Heart right ventricle (tissue), 16 donors: ENCODE results near the gene SAC3D1. TPM values are rescaled to one million over a fixed set of nuclear protein-coding genes. Genes with fewer than 3 reads are reported as not detected.

Source experiments
- ATAC-seq, 8 donors: fragments of 200-7000 bp; cut with Tn5 transposase; one replicate each; pipeline ENCODE4 v1.9.1; 2020; ENCODE audit warnings: mild to moderate bottlenecking in 8 of 8, moderate library complexity in 8 of 8, moderate number of reproducible peaks in 1 of 8
- DNase-seq, 2 donors: peaks; one replicate each; pipeline ENCODE4 v3.0.0-alpha.2; 2020
- H3K27ac ChIP-seq, 10 donors: fragments of 200-600 bp; sonication (generic) in 2 of 10; one replicate each; pipeline versions ENCODE4 v1.5.0 to v1.8.0; 2020 to 2022; ENCODE audit warnings: mild to moderate bottlenecking in 3 of 10
- H3K27me3 ChIP-seq, 7 donors: fragments of 200-600 bp; one replicate each; pipeline ENCODE4 v1.8.0; 2021 to 2022; ENCODE audit warnings: mild to moderate bottlenecking in 2 of 7
- H3K36me3 ChIP-seq, 9 donors: fragments of 200-600 bp; sonication (generic) in 1 of 9; one replicate each; pipeline versions ENCODE4 v1.5.0 to v1.8.0; 2020 to 2022; ENCODE audit warnings: mild to moderate bottlenecking in 2 of 9
- H3K4me1 ChIP-seq, 9 donors: fragments of 200-600 bp; sonication (generic) in 1 of 9; one replicate each; pipeline versions ENCODE4 v1.5.0 to v1.8.0; 2020 to 2022; ENCODE audit warnings: mild to moderate bottlenecking in 4 of 9
- H3K4me3 ChIP-seq, 10 donors: fragments of 200-600 bp; sonication (generic) in 2 of 10; one replicate each; pipeline versions ENCODE4 v1.5.0 to v1.8.0; 2020 to 2022; ENCODE audit warnings: mild to moderate bottlenecking in 7 of 10, moderate library complexity in 2 of 10
- H3K9me3 ChIP-seq, 11 donors: fragments of 200-600 bp in 10 of 11; sonication (generic) in 2 of 11; one replicate each; pipeline versions ENCODE4 v1.5.0 to v1.8.0; 2013 to 2022; ENCODE audit warnings: mild to moderate bottlenecking in 2 of 11, control low read depth in 1 of 11, moderate library complexity in 1 of 11
- CTCF ChIP-seq, 9 donors: fragments of 200-600 bp; sonication (generic) in 2 of 9; IDR thresholded peaks; one replicate each; pipeline versions ENCODE4 v1.5.0 to v1.8.0; 2021 to 2022; ENCODE audit warnings: antibody characterized with exemption in 9 of 9, mild to moderate bottlenecking in 5 of 9, moderate library complexity in 1 of 9
- WGBS, 2 donors: extraction: QIAGEN DNeasy Blood & Tissue Kit; methylation state at CpG; one replicate each; pipeline ENCODE4 v1.1.7; 2013; ENCODE audit warnings: inconsistent platforms in 1 of 2; 5-methylcytosine and 5-hydroxymethylcytosine counted together
- intact Hi-C, 10 donors: fragments of 100-400 bp; cut with DNase I; formaldehyde crosslinking; loops; one replicate each; pipeline versions ENCODE4 v1.11.1 to v1.14.2; 2022
- polyA plus RNA-seq, 2 donors: library from polyadenylated mRNA; stranded (reverse); fragments of 200-250 nt; gene quantifications; one replicate each; pipeline ENCODE4 v1.2.3, GENCODE V29; 2013
- total RNA-seq, 10 donors: library from RNA; stranded (reverse); fragmentation: NEBNext Ultra II Directional in 3 of 10; extraction: Animal tissue kit (Norgen Biotek cat#: 25700) in 3 of 10; gene quantifications; one replicate each; pipeline versions ENCODE4 v1.2.1 to v1.2.4, GENCODE V29; 2021 to 2023
- donor health status: Arrhythmogenic right ventricular cardiomyopathy.
- donor health status: ischemic (EF 13 %, LVEDD 7.1; RV severe dilation, severe dysfunction).
- donor health status: healthy with polysubstance abuse.
- donor health status: DM: no; HTN: yes; CAD: no.
- donor health status: DM: no; HTN: no; CAD: no.
- donor health status: ischemic (EF 25% LVEDD 6.9; RV normal size, moderate dysfunction).
- donor health status: ischemic (EF 25% LVEDD 5.7; RV mildly dilated, moderate dysfunction).
- donor health status: healthy.
- donor health status: DM: yes; HTN: yes; CAD: no.
- donor health status: Ischemic cardiomyopathy.
- donor health status: ischemic (EF 35%, LVEDD 5.7; RV mildly dilated, moderate dysfunction).
- donor health status: nonischemic (EF 11% LVEDD 7.7; RV severe dilation, severe dysfunction).
- donor health status: DM: yes; HTN: yes; CAD: no.
- donor health status: PGD.
- donor health status: ischemic (EF 29% LVEDD 5.4; RV normal size, mild dysfunction).
- donor health status: nonischemic (EF 23%, LVEDD 6.1; RV moderate dilation, normal function).

SAC3D1 gene
- total and polyA plus RNA-seq, 12 donors = 3.8 to 17.3 (median 4.8) TPM

GRCh38 chr11:65058419-65059054, 17.5 kb downstream of the SAC3D1 start, which contains the start of gene NAALADL1:
NAALADL1 (minus strand) TSS chr11:65058553; CDS start chr11:65058521, 32 bp downstream.
- ATAC-seq (no peak), DNase-seq (no peak)
- H3K4me1 ChIP-seq = no peaks in the 10 kb centered on the region
- H3K36me3 ChIP-seq = no peaks in the 10 kb centered on the region
- intact Hi-C loops = no loop called here
- no peak within 1 kb of the TSS for H3K4me3 ChIP-seq
- no peak within 1 kb of the TSS for H3K27ac ChIP-seq
- no peak for TF ChIP-seq CTCF (IDR thresholded peaks at IDR 0.05)
- no peaks in the 10 kb centered on the region for H3K27me3 ChIP-seq
- WGBS, 2 donors = 79 to 88% methylated on average over 8 of the region's 8 CpGs
- no peaks in the 10 kb centered on the region for H3K9me3 ChIP-seq

- no peaks in the 10 kb centered on the region for H3K27me3 ChIP-seq
- WGBS, 2 donors = 47 to 63% methylated on average over 3 of the region's 3 CpGs
These were observed 18.5 kb downstream of the SAC3D1 start for GRCh38 chr11:65059523-65059922.

GRCh38 chr11:65059959-65060824, 19.2 kb downstream of the SAC3D1 start:
- TF ChIP-seq CTCF (IDR thresholded peaks at IDR 0.05) = no peak
- WGBS, 2 donors = 43 to 54% methylated on average over 10 of the region's 10 CpGs
- ATAC-seq (no peak), DNase-seq (no peak)
- intact Hi-C loops = no loop called here
- H3K36me3 ChIP-seq = no peaks in the 10 kb centered on the region
- no peak overlapping the region for H3K4me3 ChIP-seq
- H3K27me3 ChIP-seq = no peaks in the 10 kb centered on the region
- no peaks in the 10 kb centered on the region for H3K4me1 ChIP-seq
- H3K9me3 ChIP-seq = no peaks in the 10 kb centered on the region
- H3K27ac ChIP-seq = no peak overlapping the region

More at GRCh38 chr11:65059523-65059922, 18.5 kb downstream of the SAC3D1 start:
- no peak for TF ChIP-seq CTCF (IDR thresholded peaks at IDR 0.05)
- Histone ChIP-seq H3K36me3 (no peaks in the 10 kb centered on the region), H3K4me1 (no peaks in the 10 kb centered on the region), H3K9me3 (no peaks in the 10 kb centered on the region), H3K27ac (no peak overlapping the region), H3K4me3 (no peak overlapping the region)
- intact Hi-C loops = no loop called here
- DNase-seq (no peak), ATAC-seq (no peak)

GRCh38 chr11:65060913-65061408, 20.0 kb downstream of the SAC3D1 start:
- intact Hi-C loops = no loop called here
- DNase-seq = no peak
- no peak overlapping the region for H3K27ac ChIP-seq
- H3K4me3 ChIP-seq = no peak overlapping the region
- no peaks in the 10 kb centered on the region for H3K27me3 ChIP-seq
- no peaks in the 10 kb centered on the region for H3K4me1 ChIP-seq
- TF ChIP-seq CTCF (IDR thresholded peaks at IDR 0.05) = peak in 4 of 9 donors; percentile 4 to 24 (median 12)
- H3K9me3 ChIP-seq = no peaks in the 10 kb centered on the region
- 53 to 61% methylated on average over 9 of the region's 9 CpGs for WGBS, 2 donors
- no peaks in the 10 kb centered on the region for H3K36me3 ChIP-seq
- no peak for ATAC-seq
